ENCODE data around the gene SH3GLB1. TPM values are rescaled to one million over a fixed set of nuclear protein-coding genes. Genes with fewer than 3 reads are reported as not detected.

Gene SH3GLB1
- total and polyA plus RNA-seq, 2 of the 13 experiments (the other 11 are each of a cell fraction or from before 2014, with no cell fraction given), result 26.0 to 41.5 TPM

DNA sequence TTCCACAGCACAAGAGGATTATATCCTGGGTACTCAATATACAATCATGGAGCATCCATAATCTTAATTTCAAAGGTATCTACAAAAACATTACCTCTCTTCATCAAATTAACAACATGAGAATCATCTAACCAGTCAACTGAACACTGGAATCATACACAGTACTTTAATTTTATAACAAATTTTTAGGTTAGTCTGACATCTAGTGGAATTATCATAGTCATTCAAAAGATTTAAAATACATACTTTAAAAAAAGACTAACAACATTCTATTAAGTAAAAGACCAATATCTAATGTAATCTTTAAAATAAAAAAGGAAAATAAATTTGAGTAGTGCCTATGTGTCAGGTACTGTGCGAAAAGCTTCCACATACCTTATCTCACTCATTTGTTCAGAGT is 16.8 kb upstream of the SH3GLB1 start:
- Histone ChIP-seq H3K9me3 (ENCODE audit: low read length) (no peaks in the 10 kb centered on the region), H3K27ac (ENCODE audit: extremely low read length, insufficient read depth, low read length) (no peak overlapping the region), H2AFZ (ENCODE audit: low read length) (no peak overlapping the region), H3K79me2 (ENCODE audit: insufficient read depth, low read length) (no peaks in the 10 kb centered on the region), H3K4me1 (ENCODE audit: insufficient read depth, low read length) (no peaks in the 10 kb centered on the region), H3K9ac (ENCODE audit: insufficient read depth, low read depth, low read length) (no peak overlapping the region), H4K20me1 (ENCODE audit: insufficient read depth, low read length) (no peaks in the 10 kb centered on the region), H3K4me2 (ENCODE audit: low read depth, low read length) (no peak overlapping the region), H3K36me3 (replicated peaks in 1 of 2; ENCODE audit: control insufficient read depth in 1 of 2, insufficient read depth in 2 of 2, low read length in 2 of 2) (no peaks in the 10 kb centered on the region), H3K4me3 (replicated peaks in 1 of 3; ENCODE audit: insufficient read depth in 1 of 3, low read depth in 2 of 3, low read length in 3 of 3) (no peak overlapping the region), H3K27me3 (ENCODE audit: control insufficient read depth in 1 of 2, insufficient read depth in 2 of 2, low read length in 2 of 2) (no peaks in the 10 kb centered on the region; a peak in 2 of 5 replicates)
- DNase-seq (ENCODE audit: low spot score), result no peak
- ChIA-PET POLR2A (no interaction called here), CTCF (ENCODE audit: low intra/inter-chr PET ratio, low total read pairs) (interaction anchor here (2.0 kb wide), 1 partner anchor 188 kb away, joined by 8 read pairs; no protein-coding TSS in a partner anchor)
- ATAC-seq, result no peak
- TF ChIP-seq STAG1 (CRISPR knock-in tag; IDR thresholded peaks at IDR 0.05), result peak; percentile 17; the same call in 1 of the 2 replicates
- no peak for TF ChIP-seq NKX3-1 (CRISPR knock-in tag; IDR thresholded peaks at IDR 0.05)
- intact Hi-C loops (cut with micrococcal nuclease; ENCODE audit: unreplicated experiment) (loop anchor here (5.0 kb wide), 2 partner anchors 185 to 215 kb away; no protein-coding TSS in a partner anchor), in situ Hi-C loops (cut with HindIII; ENCODE audit: extremely low pct_ligation_motif_present, low pct_unique_long_range_greater_than_20kb) (loop anchor here (25.0 kb wide), 1 partner anchor 175 kb away; no protein-coding TSS in a partner anchor)
- BruUV-seq (replicated peaks), result no TSS peak
- FAIRE-seq, result no peak
- 83% methylated on average over 1 of the region's 1 CpG for WGBS (ENCODE audit: low lambda C conversion rate)

GRCh38 chr1:86692641-86693040 is 11.7 kb upstream of the SH3GLB1 start:
- Histone ChIP-seq H3K9ac (ENCODE audit: insufficient read depth, low read depth, low read length) (no peak overlapping the region), H3K4me1 (ENCODE audit: insufficient read depth, low read length) (peaks cover 6% of the 10 kb centered on the region; the same call in 1 of the 2 replicates), H2AFZ (ENCODE audit: low read length) (no peak overlapping the region), H3K36me3 (replicated peaks in 1 of 2; ENCODE audit: control insufficient read depth in 1 of 2, insufficient read depth in 2 of 2, low read length in 2 of 2) (no peaks in the 10 kb centered on the region), H3K27ac (ENCODE audit: extremely low read length, insufficient read depth, low read length) (no peak overlapping the region), H3K9me3 (ENCODE audit: low read length) (no peaks in the 10 kb centered on the region), H3K79me2 (ENCODE audit: insufficient read depth, low read length) (no peaks in the 10 kb centered on the region), H3K4me2 (ENCODE audit: low read depth, low read length) (no peak overlapping the region), H3K27me3 (ENCODE audit: control insufficient read depth in 1 of 2, insufficient read depth in 2 of 2, low read length in 2 of 2) (no peaks in the 10 kb centered on the region; a peak in 2 of 5 replicates), H4K20me1 (ENCODE audit: insufficient read depth, low read length) (no peaks in the 10 kb centered on the region), H3K4me3 (replicated peaks in 1 of 3; ENCODE audit: insufficient read depth in 1 of 3, low read depth in 2 of 3, low read length in 3 of 3) (no peak overlapping the region)
- intact Hi-C loops (cut with micrococcal nuclease; ENCODE audit: unreplicated experiment) (no loop called here), in situ Hi-C loops (cut with HindIII; ENCODE audit: extremely low pct_ligation_motif_present, low pct_unique_long_range_greater_than_20kb) (loop anchor here (25.0 kb wide), 1 partner anchor 180 kb away; no protein-coding TSS in a partner anchor)
- no peak for FAIRE-seq
- no peak for DNase-seq (ENCODE audit: low spot score)
- TF ChIP-seq MNT (IDR thresholded peaks at IDR 0.05), result 0 out of 2 replicates have a peak, but pooled peaks have one; percentile 6
- TF ChIP-seq NFIB (CRISPR knock-in tag; IDR thresholded peaks at IDR 0.05; ENCODE audit: borderline replicate concordance), result no peak
- 40% methylated on average over 5 of the region's 6 CpGs for WGBS (ENCODE audit: low lambda C conversion rate)
- ChIA-PET POLR2A (no interaction called here), CTCF (ENCODE audit: low intra/inter-chr PET ratio, low total read pairs) (no interaction called here)
- ATAC-seq, result no peak
- no TSS peak for BruUV-seq (replicated peaks)
